HepG2 (cell line): ENCODE results near the gene STEAP1B. TPM values are rescaled to one million over a fixed set of nuclear protein-coding genes. Genes with fewer than 3 reads are reported as not detected.

Source experiments
- BCL6 ChIP-seq: IDR thresholded peaks from 2 replicates; pipeline ENCODE4 v1.6.1; 2016; ENCODE audit warnings: missing genetic modification reagents, missing compliant biosample characterization
- BHLHE40 ChIP-seq: IDR thresholded peaks from 2 replicates; pipeline ENCODE4 v1.6.1; 2011; ENCODE audit warnings: low read length, improper control_type of control experiment
- BORCS8-MEF2B ChIP-seq: sonication (generic); formaldehyde crosslinking; IDR thresholded peaks from 2 replicates; pipeline ENCODE4 v1.8.0; 2022; ENCODE audit warnings: mild to moderate bottlenecking, missing genetic modification reagents
- CREM ChIP-seq, 2 experiments: sonication (generic) in 1 of 2; formaldehyde crosslinking in 1 of 2; IDR thresholded peaks; 2 replicates each; pipeline versions ENCODE4 v1.4.0 to v1.6.1; 2016 to 2020; ENCODE audit warnings: antibody characterized with exemption in 1 of 2, mild to moderate bottlenecking in 1 of 2, missing genetic modification reagents in 1 of 2
- DMAP1 ChIP-seq: IDR thresholded peaks from 2 replicates; pipeline ENCODE4 v1.6.1; 2016
- FOXC1 ChIP-seq: sonication (generic); formaldehyde crosslinking; IDR thresholded peaks from 2 replicates; pipeline ENCODE4 v1.8.0; 2022; ENCODE audit warnings: mild to moderate bottlenecking, missing genetic modification reagents, borderline replicate concordance
- HMG20A ChIP-seq: IDR thresholded peaks from 2 replicates; pipeline ENCODE4 v1.6.1; 2016; ENCODE audit warnings: borderline replicate concordance
- IKZF1 ChIP-seq: fragments of 450-650 bp; IDR thresholded peaks from 2 replicates; pipeline ENCODE4 v1.7.1; 2016
- MED13 ChIP-seq: sonication (generic); formaldehyde crosslinking; IDR thresholded peaks from 2 replicates; pipeline ENCODE4 v1.5.0; 2020; ENCODE audit warnings: missing genetic modification reagents
- MXD4 ChIP-seq: IDR thresholded peaks from 2 replicates; pipeline ENCODE4 v1.6.1; 2016; ENCODE audit warnings: mild to moderate bottlenecking, missing biosample characterization, missing genetic modification reagents
- MYPOP ChIP-seq: sonication (generic); formaldehyde crosslinking; IDR thresholded peaks from 2 replicates; pipeline ENCODE4 v1.8.1; 2023; ENCODE audit warnings: mild to moderate bottlenecking, moderate library complexity, missing genetic modification reagents
- NFE2L2 ChIP-seq: fragments of 150-350 bp; IDR thresholded peaks from 2 replicates; pipeline ENCODE4 v1.6.1; 2014; ENCODE audit warnings: low read length
- NFKB2 ChIP-seq: sonication (generic); formaldehyde crosslinking; IDR thresholded peaks from 2 replicates; pipeline ENCODE4 v1.4.0; 2020; ENCODE audit warnings: missing genetic modification reagents, borderline replicate concordance
- NR2F6 ChIP-seq, 2 experiments: IDR thresholded peaks; 2 replicates each; pipeline ENCODE4 v1.6.1; 2016; ENCODE audit warnings: antibody characterized with exemption in 1 of 2, mild to moderate bottlenecking in 1 of 2
- RORA ChIP-seq: sonication (generic); formaldehyde crosslinking; IDR thresholded peaks from 2 replicates; pipeline ENCODE4 v1.5.0; 2020; ENCODE audit warnings: mild to moderate bottlenecking, missing genetic modification reagents, moderate library complexity
- SAFB2 ChIP-seq: sonication (generic); formaldehyde crosslinking; IDR thresholded peaks from 2 replicates; pipeline ENCODE4 v1.5.1; 2020; ENCODE audit warnings: missing genetic modification reagents, low read depth, mild to moderate bottlenecking, borderline replicate concordance
- SNAPC2 ChIP-seq: sonication (generic); formaldehyde crosslinking; IDR thresholded peaks from 2 replicates; pipeline ENCODE4 v1.8.1; 2022; ENCODE audit warnings: mild to moderate bottlenecking, missing genetic modification reagents
- SP2 ChIP-seq: sonication (generic); formaldehyde crosslinking; IDR thresholded peaks from 2 replicates; pipeline ENCODE4 v1.5.1; 2020; ENCODE audit warnings: mild to moderate bottlenecking, missing genetic modification reagents
- STAG1 ChIP-seq: sonication (generic); formaldehyde crosslinking; IDR thresholded peaks from 2 replicates; pipeline ENCODE4 v1.4.0; 2020; ENCODE audit warnings: missing genetic modification reagents
- ZBTB38 ChIP-seq: sonication (generic); formaldehyde crosslinking; IDR thresholded peaks from 2 replicates; pipeline ENCODE4 v1.5.1; 2020; ENCODE audit warnings: mild to moderate bottlenecking, missing genetic modification reagents
- ZFX ChIP-seq: sonication (generic); formaldehyde crosslinking; IDR thresholded peaks from 2 replicates; pipeline ENCODE4 v1.4.0; 2020; ENCODE audit warnings: mild to moderate bottlenecking, low read depth, missing genetic modification reagents, moderate library complexity
- ZMYM3 ChIP-seq: sonication (generic); formaldehyde crosslinking; IDR thresholded peaks from 2 replicates; pipeline ENCODE4 v1.5.1; 2020; ENCODE audit warnings: mild to moderate bottlenecking, missing genetic modification reagents
- ZNF274 ChIP-seq: sonication (generic); formaldehyde crosslinking; IDR thresholded peaks from 2 replicates; pipeline ENCODE4 v1.5.1; 2020; ENCODE audit warnings: mild to moderate bottlenecking, missing genetic modification reagents
- ZNF326 ChIP-seq: sonication (generic); formaldehyde crosslinking; IDR thresholded peaks from 2 replicates; pipeline ENCODE4 v1.4.0; 2020; ENCODE audit warnings: missing genetic modification reagents, borderline replicate concordance
- polyA plus RNA-seq, 8 experiments: library from polyadenylated mRNA; depleted of rRNA in 3 of 8; stranded (reverse) in 7 of 8; unstranded in 1 of 8; fragments of >200 nt; fragmentation: Illumina TruSeq in 4 of 8; extraction: Trizol in 4 of 8; gene quantifications; 2 replicates each; pipeline versions ENCODE4 v1.2.1 to v1.2.3, GENCODE V29; 2011 to 2016; ENCODE audit warnings: low read depth in 4 of 8, missing spikeins in 1 of 8, mixed read lengths in 1 of 8; ENCODE audit not compliant: insufficient read depth in 1 of 8
- total RNA-seq, 5 experiments: library from RNA; depleted of rRNA; stranded (reverse); fragments of >200 nt; fragmentation: Illumina TruSeq; extraction: Trizol; gene quantifications; 2 replicates each; pipeline ENCODE4 v1.2.3, GENCODE V29; 2016; ENCODE audit warnings: low read depth in 1 of 5
- TF ChIP-seq, protein P1 (sequence below): sonication (generic); formaldehyde crosslinking; conservative IDR thresholded peaks from 2 replicates; pipeline ENCODE4 v1.8.1; 2023; ENCODE audit warnings: missing genetic modification reagents
- TF ChIP-seq, protein P2 (sequence below): IDR thresholded peaks from 2 replicates; pipeline ENCODE4 v1.6.1; 2016

Gene STEAP1B
- total and polyA plus RNA-seq, 2 of the 13 experiments (the other 11 are each of a cell fraction or from before 2014, with no cell fraction given) = not detected

- TF ChIP-seq MYPOP = 0 out of 2 replicates have a peak, but pooled peaks have one; percentile 73
- no peak for TF ChIP-seq IKZF1
- TF ChIP-seq ZBTB38 (CRISPR knock-in tag) = peak; percentile 90
- TF ChIP-seq SAFB2 (CRISPR knock-in tag) = no peak; the same call in 1 of the 2 replicates
- peak; percentile 91 for TF ChIP-seq BHLHE40
- TF ChIP-seq MED13 (CRISPR knock-in tag) = 0 out of 2 replicates have a peak, but pooled peaks have one; percentile 82
- no peak for TF ChIP-seq ZNF326 (CRISPR knock-in tag)
- TF ChIP-seq ZMYM3 = no peak
- no peak for TF ChIP-seq SP2 (CRISPR knock-in tag)
- 0 out of 2 replicates have a peak, but pooled peaks have one; percentile 56 for TF ChIP-seq SNAPC2 (CRISPR knock-in tag)
- peak; percentile 70; the same call in 1 of the 2 replicates for TF ChIP-seq CREM (IDR thresholded peaks at IDR 0.05)
- no peak for TF ChIP-seq CREM (CRISPR knock-in tag; IDR thresholded peaks at IDR 0.05)
- no peak for TF ChIP-seq ZNF274 (CRISPR knock-in tag)
- peak; percentile 76; the same call in 1 of the 2 replicates for TF ChIP-seq HMG20A (CRISPR knock-in tag)
- no peak for TF ChIP-seq NR2F6 (IDR thresholded peaks at IDR 0.05)
- peak; percentile 74 for TF ChIP-seq NR2F6 (CRISPR knock-in tag; IDR thresholded peaks at IDR 0.05)
- peak; percentile 33 for TF ChIP-seq STAG1 (CRISPR knock-in tag)
- no peak for TF ChIP-seq FOXC1 (CRISPR knock-in tag)
- peak; percentile 94 for TF ChIP-seq MXD4 (CRISPR knock-in tag)
- peak; percentile 71 for TF ChIP-seq DMAP1 (CRISPR knock-in tag)
- TF ChIP-seq NFE2L2 = no peak
- TF ChIP-seq ZFX (CRISPR knock-in tag) = peak; percentile 66; the same call in 1 of the 2 replicates
- peak; percentile 87 for TF ChIP-seq BCL6 (CRISPR knock-in tag)
- TF ChIP-seq, protein P1, sequence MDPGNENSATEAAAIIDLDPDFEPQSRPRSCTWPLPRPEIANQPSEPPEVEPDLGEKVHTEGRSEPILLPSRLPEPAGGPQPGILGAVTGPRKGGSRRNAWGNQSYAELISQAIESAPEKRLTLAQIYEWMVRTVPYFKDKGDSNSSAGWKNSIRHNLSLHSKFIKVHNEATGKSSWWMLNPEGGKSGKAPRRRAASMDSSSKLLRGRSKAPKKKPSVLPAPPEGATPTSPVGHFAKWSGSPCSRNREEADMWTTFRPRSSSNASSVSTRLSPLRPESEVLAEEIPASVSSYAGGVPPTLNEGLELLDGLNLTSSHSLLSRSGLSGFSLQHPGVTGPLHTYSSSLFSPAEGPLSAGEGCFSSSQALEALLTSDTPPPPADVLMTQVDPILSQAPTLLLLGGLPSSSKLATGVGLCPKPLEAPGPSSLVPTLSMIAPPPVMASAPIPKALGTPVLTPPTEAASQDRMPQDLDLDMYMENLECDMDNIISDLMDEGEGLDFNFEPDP (CRISPR knock-in tag) = no peak
- TF ChIP-seq RORA (CRISPR knock-in tag) = no peak
- TF ChIP-seq, protein P2, sequence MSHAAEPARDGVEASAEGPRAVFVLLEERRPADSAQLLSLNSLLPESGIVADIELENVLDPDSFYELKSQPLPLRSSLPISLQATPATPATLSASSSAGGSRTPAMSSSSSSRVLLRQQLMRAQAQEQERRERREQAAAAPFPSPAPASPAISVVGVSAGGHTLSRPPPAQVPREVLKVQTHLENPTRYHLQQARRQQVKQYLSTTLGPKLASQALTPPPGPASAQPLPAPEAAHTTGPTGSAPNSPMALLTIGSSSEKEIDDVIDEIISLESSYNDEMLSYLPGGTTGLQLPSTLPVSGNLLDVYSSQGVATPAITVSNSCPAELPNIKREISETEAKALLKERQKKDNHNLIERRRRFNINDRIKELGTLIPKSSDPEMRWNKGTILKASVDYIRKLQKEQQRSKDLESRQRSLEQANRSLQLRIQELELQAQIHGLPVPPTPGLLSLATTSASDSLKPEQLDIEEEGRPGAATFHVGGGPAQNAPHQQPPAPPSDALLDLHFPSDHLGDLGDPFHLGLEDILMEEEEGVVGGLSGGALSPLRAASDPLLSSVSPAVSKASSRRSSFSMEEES (CRISPR knock-in tag) = peak; percentile 87
- peak; percentile 65; the same call in 1 of the 2 replicates for TF ChIP-seq NFKB2 (CRISPR knock-in tag)
- TF ChIP-seq BORCS8-MEF2B (CRISPR knock-in tag) = no peak
Measured at GRCh38 chr7:22443370-22444180, 56.4 kb downstream of the STEAP1B start (continued).
